ENCODE results near the gene GOLGA7B.
A peak's percentile ranks its signal among the peaks of the same experiment; 100 is the strongest.

GOLGA7B gene

GRCh38 chr10:97896756-97897358, 47.2 kb downstream of the GOLGA7B start:
- DNase-seq = no peak

- DNase-seq = no peak
Observed at GRCh38 chr10:97898429-97898828, 48.8 kb downstream of the GOLGA7B start.

GRCh38 chr10:97901381-97901780, 51.7 kb downstream of the GOLGA7B start:
- DNase-seq = no peak

- no peak for DNase-seq
Observed at GRCh38 chr10:97903128-97904017, 53.7 kb downstream of the GOLGA7B start.

GRCh38 chr10:97904018-97904381, 54.4 kb downstream of the GOLGA7B start:
- no peak for DNase-seq

- no peak for DNase-seq
Observed at GRCh38 chr10:97904576-97904975, 54.9 kb downstream of the GOLGA7B start.

- no peak for DNase-seq
Observed at GRCh38 chr10:97905276-97905675, 55.6 kb downstream of the GOLGA7B start.

- no peak for DNase-seq
Observed at GRCh38 chr10:97907211-97907610, 57.6 kb downstream of the GOLGA7B start.

GRCh38 chr10:97907830-97908229, 58.2 kb downstream of the GOLGA7B start:
- DNase-seq = no peak

GRCh38 chr10:97910661-97911060, 61.0 kb downstream of the GOLGA7B start:
- no peak for DNase-seq

- DNase-seq = no peak
Observed at GRCh38 chr10:97911217-97911616, 61.6 kb downstream of the GOLGA7B start.

- no peak for DNase-seq
Observed at GRCh38 chr10:97913193-97913592, 63.5 kb downstream of the GOLGA7B start.

GRCh38 chr10:97913614-97914013, 64.0 kb downstream of the GOLGA7B start:
- DNase-seq = no peak

GRCh38 chr10:97914171-97914836, 64.7 kb downstream of the GOLGA7B start:
- no peak for DNase-seq

GRCh38 chr10:97914837-97915211, 65.2 kb downstream of the GOLGA7B start:
- DNase-seq = peak; percentile 30

GRCh38 chr10:97915346-97916131, 65.9 kb downstream of the GOLGA7B start:
- DNase-seq = no peak

GRCh38 chr10:97916586-97916985, 66.9 kb downstream of the GOLGA7B start:
- no peak for DNase-seq

GRCh38 chr10:97919012-97919411, 69.4 kb downstream of the GOLGA7B start:
- DNase-seq = no peak

- DNase-seq = no peak
Observed at GRCh38 chr10:97920865-97921264, 71.2 kb downstream of the GOLGA7B start.
